Osteoblast (primary cell): Measurements from ENCODE around the gene GLI3. TPM values are rescaled to one million over a fixed set of nuclear protein-coding genes. Genes with fewer than 3 reads are reported as not detected.

Experiments
- DNase-seq: peaks from one replicate; pipeline ENCODE4 v3.0.0; 2011; ENCODE audit warnings: low spot score, mixed read lengths; ENCODE audit not compliant: insufficient read length; ENCODE audit errors: missing footprints
- H2AFZ ChIP-seq: 2 replicates; pipeline ENCODE4 v1.6.0; 2011; ENCODE audit warnings: mild to moderate bottlenecking, low read length
- H3K27ac ChIP-seq: 2 replicates; pipeline ENCODE4 v1.5.1; 2011; ENCODE audit warnings: mild to moderate bottlenecking, low read depth, low read length, moderate library complexity
- H3K27me3 ChIP-seq: 2 replicates; pipeline ENCODE4 v1.6.0; 2012; ENCODE audit warnings: mild to moderate bottlenecking, control low read depth, inconsistent platforms, low read length, moderate library complexity; ENCODE audit not compliant: insufficient read depth
- H3K36me3 ChIP-seq: 2 replicates; pipeline ENCODE4 v1.5.1; 2011; ENCODE audit warnings: mild to moderate bottlenecking, low read length, control low read depth, moderate library complexity; ENCODE audit not compliant: insufficient read depth
- H3K4me1 ChIP-seq: 2 replicates; pipeline ENCODE4 v1.5.1; 2011; ENCODE audit warnings: mild to moderate bottlenecking, low read length, control low read depth, moderate library complexity; ENCODE audit not compliant: insufficient read depth
- H3K4me2 ChIP-seq: 2 replicates; pipeline ENCODE4 v1.6.0; 2011; ENCODE audit warnings: mild to moderate bottlenecking, low read length; ENCODE audit not compliant: insufficient read depth
- H3K4me3 ChIP-seq: fragments of 200-600 bp; sonication (generic); 3 replicates; pipeline ENCODE4 v1.5.1; 2012; ENCODE audit warnings: mild to moderate bottlenecking, low read length, inconsistent platforms; ENCODE audit not compliant: insufficient read depth
- H3K79me2 ChIP-seq: 2 replicates; pipeline ENCODE4 v1.6.0; 2012; ENCODE audit warnings: mild to moderate bottlenecking, low read length, control low read depth, inconsistent platforms; ENCODE audit not compliant: insufficient read depth
- H3K9me3 ChIP-seq: 2 replicates; pipeline ENCODE4 v1.5.1; 2011; ENCODE audit warnings: low read depth, low read length, control low read depth
- H4K20me1 ChIP-seq: 2 replicates; pipeline ENCODE4 v1.6.0; 2012; ENCODE audit warnings: mild to moderate bottlenecking, low read length, control low read depth; ENCODE audit not compliant: insufficient read depth
- CTCF ChIP-seq: IDR thresholded peaks from 2 replicates; pipeline ENCODE4 v1.5.1; 2011; ENCODE audit warnings: mild to moderate bottlenecking, low read depth, low read length, moderate library complexity; ENCODE audit errors: extremely low read depth
- total RNA-seq: library from RNA; depleted of rRNA; stranded (reverse); fragments of >200 nt; gene quantifications from 2 replicates; pipeline ENCODE4 v1.2.3, GENCODE V29; 2012

GLI3 gene
- total RNA-seq, 1 donor: 11.9 TPM

- H3K27me3 ChIP-seq: no peaks in the 10 kb centered on the region
- H3K27ac ChIP-seq: no peak overlapping the region
- no peak overlapping the region for H3K4me3 ChIP-seq
- H2AFZ ChIP-seq: no peak overlapping the region
- peaks cover 10% of the 10 kb centered on the region for H3K4me1 ChIP-seq
- H3K36me3 ChIP-seq: no peaks in the 10 kb centered on the region
- H3K9me3 ChIP-seq: no peaks in the 10 kb centered on the region
- DNase-seq: no peak
- H3K4me2 ChIP-seq: no peak overlapping the region
- peaks cover 2% of the 10 kb centered on the region for H3K79me2 ChIP-seq
- TF ChIP-seq CTCF: no peak
- H4K20me1 ChIP-seq: no peaks in the 10 kb centered on the region
These were observed 172.0 kb downstream of the GLI3 start for GRCh38 chr7:42065015-42065414.

- Histone ChIP-seq H3K27me3 (no peaks in the 10 kb centered on the region), H3K9me3 (no peaks in the 10 kb centered on the region), H4K20me1 (no peaks in the 10 kb centered on the region), H3K4me1 (peaks cover 10% of the 10 kb centered on the region), H3K4me2 (no peak overlapping the region), H3K79me2 (peaks cover 2% of the 10 kb centered on the region), H3K36me3 (no peaks in the 10 kb centered on the region), H2AFZ (no peak overlapping the region), H3K27ac (no peak overlapping the region), H3K4me3 (no peak overlapping the region)
- no peak for TF ChIP-seq CTCF
- DNase-seq: no peak
These were observed 172.5 kb downstream of the GLI3 start for GRCh38 chr7:42064534-42064933.

GRCh38 chr7:42059275-42059674 lies 177.7 kb downstream of the GLI3 start:
- Histone ChIP-seq H3K79me2 (no peaks in the 10 kb centered on the region), H3K4me3 (no peak overlapping the region), H2AFZ (no peak overlapping the region), H3K27ac (no peak overlapping the region), H3K36me3 (no peaks in the 10 kb centered on the region), H3K4me2 (no peak overlapping the region), H3K9me3 (no peaks in the 10 kb centered on the region), H3K4me1 (no peaks in the 10 kb centered on the region), H3K27me3 (no peaks in the 10 kb centered on the region), H4K20me1 (no peaks in the 10 kb centered on the region)
- no peak for DNase-seq
- no peak for TF ChIP-seq CTCF

GRCh38 chr7:42057331-42057730 lies 179.7 kb downstream of the GLI3 start:
- Histone ChIP-seq H2AFZ (no peak overlapping the region), H3K27ac (no peak overlapping the region), H3K4me2 (no peak overlapping the region), H4K20me1 (no peaks in the 10 kb centered on the region), H3K4me1 (no peaks in the 10 kb centered on the region), H3K9me3 (no peaks in the 10 kb centered on the region), H3K36me3 (no peaks in the 10 kb centered on the region), H3K4me3 (no peak overlapping the region), H3K27me3 (no peaks in the 10 kb centered on the region), H3K79me2 (no peaks in the 10 kb centered on the region)
- TF ChIP-seq CTCF: no peak
- DNase-seq: no peak
